Skeletal muscle tissue (tissue), 4 donors: ENCODE results near the gene DPEP3. TPM values are rescaled to one million over a fixed set of nuclear protein-coding genes. Genes with fewer than 3 reads are reported as not detected.
A peak's percentile ranks its signal among the peaks of the same experiment; 100 is the strongest.
"Not testable (repeated sequence)": the region's sequence is repeated elsewhere in the genome, so short reads cannot be mapped to it uniquely, and the experiment has no call there.

Experiments
- H3K27ac ChIP-seq: one replicate; pipeline ENCODE4 v1.7.0; 2013; ENCODE audit warnings: mild to moderate bottlenecking, low read depth, low read length, inconsistent platforms
- H3K27me3 ChIP-seq, 3 donors: one replicate each; pipeline ENCODE4 v1.7.0; 2013; ENCODE audit warnings: low read length in 3 of 3; ENCODE audit not compliant: control insufficient read depth in 3 of 3, insufficient read depth in 3 of 3
- H3K36me3 ChIP-seq, 3 donors: one replicate each; pipeline ENCODE4 v1.7.0; 2013; ENCODE audit warnings: low read length in 3 of 3; ENCODE audit not compliant: control insufficient read depth in 3 of 3, insufficient read depth in 3 of 3
- H3K4me1 ChIP-seq, 3 donors: one replicate each; pipeline ENCODE4 v1.7.0; 2013; ENCODE audit warnings: low read length in 3 of 3, mild to moderate bottlenecking in 3 of 3; ENCODE audit not compliant: control insufficient read depth in 3 of 3, insufficient read depth in 3 of 3
- H3K4me3 ChIP-seq, 3 donors: one replicate each; pipeline ENCODE4 v1.7.0; 2013; ENCODE audit warnings: low read length in 3 of 3
- H3K9ac ChIP-seq, 3 donors: one replicate each; pipeline ENCODE4 v1.7.0; 2013; ENCODE audit warnings: low read length in 3 of 3, mild to moderate bottlenecking in 3 of 3, moderate library complexity in 2 of 3, low read depth in 1 of 3
- H3K9me3 ChIP-seq, 3 donors: one replicate each; pipeline ENCODE4 v1.7.0; 2013; ENCODE audit warnings: low read length in 3 of 3; ENCODE audit not compliant: control insufficient read depth in 3 of 3
- total RNA-seq: library from RNA; depleted of rRNA; stranded (reverse); fragments of >200 nt; gene quantifications from one replicate; pipeline ENCODE4 v1.2.3, GENCODE V29; 2014
- donor health status: Osteomylitis.

DPEP3 gene
- total RNA-seq, result not detected

- H3K27ac ChIP-seq, result no peak within 1 kb of the TSS
Measured at GRCh38 chr16:67979955-67980678, at the start of gene DPEP3. Gene DPEP3, minus strand, starts transcription at chr16:67980499. Its CDS starts 119 bp downstream, at chr16:67980380.

GRCh38 chr16:68028996-68029395 is 48.7 kb upstream of the DPEP3 start:
- Histone ChIP-seq H3K9ac (no peak overlapping the region), H3K9me3 (no peaks in the 10 kb centered on the region), H3K27me3 (no peaks in the 10 kb centered on the region), H3K27ac (no peak overlapping the region), H3K36me3 (peaks cover 2 to 23% (median 10%) of the 10 kb centered on the region in 3 donors), H3K4me1 (peaks cover 1 to 8% (median 5%) of the 10 kb centered on the region in 3 donors), H3K4me3 (no peak overlapping the region)

More at GRCh38 chr16:67979955-67980678, at the start of gene DPEP3:
- Histone ChIP-seq H3K4me3 (no peak within 1 kb of the TSS), H3K36me3 (no peaks in the 10 kb centered on the region), H3K27me3 (no peaks in the 10 kb centered on the region), H3K4me1 (peaks cover 17 to 21% (median 18%) of the 10 kb centered on the region in 3 donors), H3K9me3 (no peaks in the 10 kb centered on the region), H3K9ac (no peak within 1 kb of the TSS)

- peaks cover 12 to 16% (median 13%) of the 10 kb centered on the region in 3 donors for H3K36me3 ChIP-seq
- H3K9ac ChIP-seq, result peak within 1 kb of the TSS; percentile 98 to 99 (median 99)
- peak within 1 kb of the TSS; percentile 86 for H3K27ac ChIP-seq
- no peaks in the 10 kb centered on the region for H3K9me3 ChIP-seq
- peaks cover 23 to 34% (median 30%) of the 10 kb centered on the region in 3 donors for H3K4me1 ChIP-seq
- H3K27me3 ChIP-seq, result no peaks in the 10 kb centered on the region
- peak within 1 kb of the TSS; percentile 98 to 100 (median 99) for H3K4me3 ChIP-seq
Measured at GRCh38 chr16:68022728-68023537, 42.6 kb upstream of the DPEP3 start, which contains the start of the genes DDX28 and DUS2. Gene DDX28, minus strand, starts transcription at chr16:68023232. Its CDS starts 30 bp downstream, at chr16:68023202. Gene DUS2, plus strand, starts transcription at chr16:68023284. Its CDS starts 14,740 bp downstream, at chr16:68038024.

- Histone ChIP-seq H3K4me3 (peak overlapping the region; percentile 98 to 100 (median 99)), H3K27ac (peak overlapping the region; percentile 86), H3K9me3 (no peaks in the 10 kb centered on the region), H3K9ac (peak overlapping the region; percentile 98 to 99 (median 99)), H3K36me3 (peaks cover 10 to 13% (median 12%) of the 10 kb centered on the region in 3 donors), H3K27me3 (no peaks in the 10 kb centered on the region), H3K4me1 (peaks cover 23 to 34% (median 30%) of the 10 kb centered on the region in 3 donors)
Measured at GRCh38 chr16:68022278-68022727, 42.0 kb upstream of the DPEP3 start.

GRCh38 chr16:68021490-68021889 is 41.2 kb upstream of the DPEP3 start:
- Histone ChIP-seq H3K4me1 (peaks cover 23 to 34% (median 30%) of the 10 kb centered on the region in 3 donors), H3K4me3 (peak overlapping the region; percentile 98 to 100 (median 99)), H3K9me3 (no peaks in the 10 kb centered on the region), H3K9ac (peak overlapping the region; percentile 17 to 99 (median 98)), H3K36me3 (peaks cover 9 to 13% (median 12%) of the 10 kb centered on the region in 3 donors), H3K27ac (no peak overlapping the region), H3K27me3 (no peaks in the 10 kb centered on the region)

GRCh38 chr16:68019167-68019680 is 38.9 kb upstream of the DPEP3 start:
- Histone ChIP-seq H3K4me3 (no peak overlapping the region), H3K9ac (no peak overlapping the region), H3K27ac (no peak overlapping the region), H3K9me3 (no peaks in the 10 kb centered on the region), H3K36me3 (peaks cover 3 to 13% (median 8%) of the 10 kb centered on the region in 3 donors), H3K4me1 (peaks cover 23 to 34% (median 25%) of the 10 kb centered on the region in 3 donors), H3K27me3 (no peaks in the 10 kb centered on the region)

- Histone ChIP-seq H3K36me3 (no peaks in the 10 kb centered on the region), H3K4me1 (peaks cover 0 to 3% (median 2%) of the 10 kb centered on the region in 3 donors), H3K27ac (no peak within 1 kb of the TSS), H3K27me3 (no peaks in the 10 kb centered on the region), H3K9me3 (no peaks in the 10 kb centered on the region), H3K4me3 (no peak within 1 kb of the TSS), H3K9ac (no peak within 1 kb of the TSS)
Measured at GRCh38 chr16:68015681-68016080, 35.4 kb upstream of the DPEP3 start, which contains the start of gene DPEP2NB. Gene DPEP2NB, minus strand, starts transcription at chr16:68015911. Its CDS starts 141 bp downstream, at chr16:68015770.

- Histone ChIP-seq H3K27ac (no peak overlapping the region), H3K9ac (no peak overlapping the region), H3K4me3 (peak overlapping the region in 1 of 3 donors; percentile 7)
Measured at GRCh38 chr16:68013440-68013839, 33.1 kb upstream of the DPEP3 start.

GRCh38 chr16:68009872-68010271 is 29.6 kb upstream of the DPEP3 start:
- not testable (repeated sequence) for H3K9me3 ChIP-seq, H3K9ac ChIP-seq, H3K27me3 ChIP-seq, H3K4me1 ChIP-seq, H3K36me3 ChIP-seq, H3K4me3 ChIP-seq, H3K27ac ChIP-seq

More at GRCh38 chr16:68013440-68013839, 33.1 kb upstream of the DPEP3 start:
- H3K9me3 ChIP-seq, result no peaks in the 10 kb centered on the region
- no peaks in the 10 kb centered on the region for H3K27me3 ChIP-seq
- no peaks in the 10 kb centered on the region for H3K36me3 ChIP-seq
- H3K4me1 ChIP-seq, result peaks cover 3 to 7% (median 5%) of the 10 kb centered on the region in 3 donors
